Calu3 (cell line): ENCODE measurements around the gene PSORS1C1. TPM values are rescaled to one million over a fixed set of nuclear protein-coding genes. Genes with fewer than 3 reads are reported as not detected.

ENCODE experiments used
- BruUV-seq: library from RNA; stranded (reverse); fragments of 400-500 nt; replicated peaks from 2 replicates; lab custom pipeline; 2021; lab: Mats Ljungman, UMichigan
- CTCF ChIA-PET: fragments of 300-600 bp; sonication (Branson Sonifier 250); formaldehyde crosslinking; loops from one replicate; lab custom pipeline; 2022; ENCODE audit warnings: antibody characterized with exemption; lab: Charles Lee
- DNase-seq: peaks from one replicate; pipeline ENCODE4 v3.0.0; 2022
- H3K27ac Mint-ChIP-seq: one replicate; pipeline ENCODE4 v1.8.0; 2022; ENCODE audit warnings: mixed read lengths; ENCODE audit not compliant: unreplicated experiment
- H3K27me3 Mint-ChIP-seq: one replicate; pipeline ENCODE4 v1.8.0; 2022; ENCODE audit warnings: mixed read lengths; ENCODE audit not compliant: unreplicated experiment
- H3K36me3 Mint-ChIP-seq: one replicate; pipeline ENCODE4 v1.8.0; 2022; ENCODE audit warnings: mild to moderate bottlenecking, moderate library complexity, mixed read lengths; ENCODE audit not compliant: insufficient read depth, unreplicated experiment
- H3K4me1 Mint-ChIP-seq: one replicate; pipeline ENCODE4 v1.8.0; 2022; ENCODE audit warnings: mild to moderate bottlenecking, low read depth, mixed read lengths; ENCODE audit not compliant: unreplicated experiment
- H3K4me3 Mint-ChIP-seq: one replicate; pipeline ENCODE4 v1.8.0; 2022; ENCODE audit warnings: mild to moderate bottlenecking, low read depth, moderate library complexity, mixed read lengths; ENCODE audit not compliant: unreplicated experiment
- H3K9me3 Mint-ChIP-seq: one replicate; pipeline ENCODE4 v1.8.0; 2022; ENCODE audit warnings: low read depth, mixed read lengths; ENCODE audit not compliant: unreplicated experiment
- intact Hi-C: fragments of 100-400 bp; cut with micrococcal nuclease; formaldehyde crosslinking; loops from one replicate; pipeline ENCODE4 v1.10.0; 2022; ENCODE audit not compliant: unreplicated experiment
- total RNA-seq: library from RNA; stranded (reverse); gene quantifications from 2 replicates; pipeline ENCODE4 v1.2.3, GENCODE V29; 2022
- TF ChIP-seq, protein P1 (sequence below): fragments of 200-600 bp; IDR thresholded peaks from one replicate; pipeline ENCODE4 v1.8.0; 2022; ENCODE audit warnings: antibody characterized with exemption; ENCODE audit not compliant: unreplicated experiment

Gene PSORS1C1
- total RNA-seq, 1 experiment from 2014 or later = 11.0 TPM

DNA sequence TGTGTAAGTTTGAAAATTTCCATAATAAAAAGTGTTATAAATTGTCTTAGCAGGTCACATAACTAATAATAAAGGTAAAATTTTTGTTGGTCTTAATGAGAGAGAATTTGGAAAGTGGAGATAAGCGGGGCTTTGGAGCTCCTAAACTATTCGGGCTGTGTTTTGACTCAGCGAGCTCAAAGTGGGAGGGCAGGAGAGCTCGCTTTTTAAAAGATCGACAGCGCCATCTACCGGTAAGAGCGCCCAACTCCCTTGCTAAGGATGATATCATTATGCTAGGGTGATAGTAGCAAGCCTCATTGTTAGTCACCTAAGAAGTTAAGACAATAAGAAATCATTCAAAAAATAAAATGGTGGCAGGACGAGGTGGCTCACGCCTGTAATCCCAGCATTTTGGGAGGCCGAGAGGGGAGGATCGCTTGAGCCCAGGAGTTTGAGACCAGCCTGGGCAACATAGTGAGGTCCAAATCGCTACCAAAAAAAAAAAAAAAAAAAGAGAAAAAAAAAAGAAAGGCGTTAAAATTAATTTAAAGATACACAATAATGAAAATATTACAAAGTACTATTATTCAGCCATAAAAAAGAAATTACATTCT lies 27.0 kb upstream of the PSORS1C1 start:
- Mint-ChIP-seq H3K4me1 (peaks cover 33% of the 10 kb centered on the region), H3K9me3 (no peaks in the 10 kb centered on the region), H3K36me3 (no peaks in the 10 kb centered on the region), H3K4me3 (no peak overlapping the region), H3K27ac (no peak overlapping the region), H3K27me3 (no peaks in the 10 kb centered on the region)
- TF ChIP-seq, protein P1, sequence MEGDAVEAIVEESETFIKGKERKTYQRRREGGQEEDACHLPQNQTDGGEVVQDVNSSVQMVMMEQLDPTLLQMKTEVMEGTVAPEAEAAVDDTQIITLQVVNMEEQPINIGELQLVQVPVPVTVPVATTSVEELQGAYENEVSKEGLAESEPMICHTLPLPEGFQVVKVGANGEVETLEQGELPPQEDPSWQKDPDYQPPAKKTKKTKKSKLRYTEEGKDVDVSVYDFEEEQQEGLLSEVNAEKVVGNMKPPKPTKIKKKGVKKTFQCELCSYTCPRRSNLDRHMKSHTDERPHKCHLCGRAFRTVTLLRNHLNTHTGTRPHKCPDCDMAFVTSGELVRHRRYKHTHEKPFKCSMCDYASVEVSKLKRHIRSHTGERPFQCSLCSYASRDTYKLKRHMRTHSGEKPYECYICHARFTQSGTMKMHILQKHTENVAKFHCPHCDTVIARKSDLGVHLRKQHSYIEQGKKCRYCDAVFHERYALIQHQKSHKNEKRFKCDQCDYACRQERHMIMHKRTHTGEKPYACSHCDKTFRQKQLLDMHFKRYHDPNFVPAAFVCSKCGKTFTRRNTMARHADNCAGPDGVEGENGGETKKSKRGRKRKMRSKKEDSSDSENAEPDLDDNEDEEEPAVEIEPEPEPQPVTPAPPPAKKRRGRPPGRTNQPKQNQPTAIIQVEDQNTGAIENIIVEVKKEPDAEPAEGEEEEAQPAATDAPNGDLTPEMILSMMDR = peak; percentile 89
- intact Hi-C loops = loop anchor here (1.0 to 10.0 kb wide), 5 partner anchors 27 to 603 kb away; partner anchors contain the start of genes HLA-E and PSORS1C1
- CTCF ChIA-PET = interaction anchor here (0.6 to 2.4 kb wide), 45 partner anchors 9 to 1043 kb away, joined by 3 to 68 read pairs (median 5); partner anchors contain the start of genes ABCF1, DDR1, DHX16 and FKBPL
- DNase-seq = peak; percentile 95
- BruUV-seq = no TSS peak

DNA sequence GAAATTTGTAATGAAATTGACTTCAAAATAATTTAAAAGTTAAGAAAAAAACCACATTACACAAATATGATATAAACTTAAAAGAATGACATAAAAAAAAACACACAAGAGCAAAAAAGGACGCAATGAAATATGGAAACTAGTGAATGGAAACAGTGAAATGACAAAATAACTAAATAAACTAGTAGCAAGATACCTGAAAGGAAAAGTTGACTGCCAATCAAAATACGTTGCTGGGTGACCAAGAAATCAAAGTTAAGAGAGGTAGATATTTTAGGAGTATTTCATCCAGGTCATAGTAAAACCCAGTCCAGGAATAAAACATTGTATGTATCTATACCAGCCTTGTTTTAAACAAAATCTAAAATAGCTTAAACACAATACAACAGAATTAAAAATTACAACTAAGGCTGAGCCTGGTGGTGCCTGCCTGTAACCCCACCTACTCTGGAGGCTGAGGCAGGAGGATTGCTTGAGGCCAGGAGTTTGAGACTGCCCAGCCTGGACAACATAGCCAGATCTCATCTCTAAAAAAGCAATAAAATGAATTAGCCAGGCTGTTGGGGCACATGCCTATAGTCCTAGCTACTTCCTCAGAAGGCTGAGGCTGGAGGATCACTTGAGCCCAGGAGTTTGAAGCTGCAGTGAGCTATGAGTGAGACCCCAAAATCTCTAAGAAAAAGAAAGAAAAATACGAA lies 24.2 kb upstream of the PSORS1C1 start:
- H3K27me3 Mint-ChIP-seq = no peaks in the 10 kb centered on the region
- intact Hi-C loops = no loop called here
- H3K27ac Mint-ChIP-seq = no peak overlapping the region
- peaks cover 42% of the 10 kb centered on the region for H3K4me1 Mint-ChIP-seq
- no peaks in the 10 kb centered on the region for H3K36me3 Mint-ChIP-seq
- BruUV-seq = no TSS peak
- no peak for DNase-seq
- H3K9me3 Mint-ChIP-seq = no peaks in the 10 kb centered on the region
- CTCF ChIA-PET = interaction anchor here (0.7 to 4.3 kb wide), 4 partner anchors 11 to 148 kb away, joined by 3 to 22 read pairs (median 7); partner anchors contain the start of gene PSORS1C1
- TF ChIP-seq, protein P1 = no peak
- H3K4me3 Mint-ChIP-seq = no peak overlapping the region

- Mint-ChIP-seq H3K27ac (no peak overlapping the region), H3K36me3 (no peaks in the 10 kb centered on the region), H3K9me3 (no peaks in the 10 kb centered on the region), H3K27me3 (no peaks in the 10 kb centered on the region), H3K4me3 (no peak overlapping the region), H3K4me1 (peaks cover 43% of the 10 kb centered on the region)
- intact Hi-C loops = no loop called here
- no peak for DNase-seq
- BruUV-seq = no TSS peak
- TF ChIP-seq, protein P1 = no peak
- CTCF ChIA-PET = interaction anchor here (0.7 to 4.3 kb wide), 4 partner anchors 11 to 148 kb away, joined by 3 to 22 read pairs (median 7); partner anchors contain the start of gene PSORS1C1
Measured at GRCh38 chr6:31090973-31091364, 23.6 kb upstream of the PSORS1C1 start.

DNA sequence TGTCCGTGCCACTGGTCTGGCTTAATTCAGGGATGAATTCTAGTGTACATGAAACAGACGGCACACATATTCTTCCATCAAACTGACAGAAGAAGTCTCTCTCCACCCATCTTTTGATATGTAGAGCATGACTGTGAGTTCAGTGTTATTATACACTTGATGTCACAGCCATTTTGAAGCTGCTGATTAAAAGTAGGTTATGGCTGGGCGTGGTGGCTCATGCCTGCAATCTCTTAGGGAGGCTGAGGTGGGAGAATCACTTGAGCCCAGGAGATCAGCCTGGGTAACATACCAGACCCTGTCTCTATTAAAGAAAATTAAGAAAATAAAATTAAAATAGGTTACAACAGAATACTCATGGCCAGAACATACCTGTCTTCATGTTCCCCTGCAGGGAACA lies 22.9 kb upstream of the PSORS1C1 start:
- no peak for DNase-seq
- Mint-ChIP-seq H3K27ac (no peak overlapping the region), H3K27me3 (no peaks in the 10 kb centered on the region), H3K4me1 (peaks cover 41% of the 10 kb centered on the region), H3K4me3 (no peak overlapping the region), H3K36me3 (no peaks in the 10 kb centered on the region), H3K9me3 (no peaks in the 10 kb centered on the region)
- TF ChIP-seq, protein P1 = no peak
- intact Hi-C loops = no loop called here
- BruUV-seq = no TSS peak
- CTCF ChIA-PET = interaction anchor here (0.6 to 4.3 kb wide), 6 partner anchors 12 to 288 kb away, joined by 3 to 22 read pairs (median 7); partner anchors contain the start of gene PSORS1C1
